Thymus (tissue), 11 donors: ENCODE data around the gene CPT1A. TPM values are rescaled to one million over a fixed set of nuclear protein-coding genes. Genes with fewer than 3 reads are reported as not detected.

Experiments used
- DNase-seq, 9 donors: peaks; one replicate each; pipeline ENCODE4 v3.0.0-alpha.2; 2013; ENCODE audit warnings: low spot score in 9 of 9, low read depth in 6 of 9, missing footprints in 1 of 9
- H3K27ac ChIP-seq, 2 donors: one replicate each; pipeline ENCODE4 v1.5.1; 2013; ENCODE audit warnings: control low read depth in 1 of 2, low read depth in 1 of 2, low read length in 1 of 2, mild to moderate bottlenecking in 1 of 2, moderate library complexity in 1 of 2
- H3K27me3 ChIP-seq, 2 donors: one replicate each; pipeline ENCODE4 v1.5.1; 2013; ENCODE audit warnings: low read length in 1 of 2; ENCODE audit not compliant: control insufficient read depth in 2 of 2, insufficient read depth in 1 of 2
- H3K36me3 ChIP-seq, 2 donors: one replicate each; pipeline ENCODE4 v1.5.1; 2013; ENCODE audit warnings: low read length in 1 of 2, mild to moderate bottlenecking in 1 of 2, moderate library complexity in 1 of 2; ENCODE audit not compliant: control insufficient read depth in 2 of 2, insufficient read depth in 2 of 2
- H3K4me1 ChIP-seq, 2 donors: one replicate each; pipeline ENCODE4 v1.5.1; 2013; ENCODE audit warnings: low read length in 2 of 2; ENCODE audit not compliant: control insufficient read depth in 2 of 2, insufficient read depth in 2 of 2
- H3K4me3 ChIP-seq, 2 donors: one replicate each; pipeline ENCODE4 v1.5.1; 2013; ENCODE audit warnings: low read length in 2 of 2, control low read depth in 1 of 2, mild to moderate bottlenecking in 1 of 2
- H3K9me3 ChIP-seq, 2 donors: one replicate each; pipeline ENCODE4 v1.5.1; 2013; ENCODE audit warnings: low read length in 1 of 2, mild to moderate bottlenecking in 1 of 2; ENCODE audit not compliant: control insufficient read depth in 2 of 2, insufficient read depth in 1 of 2
- WGBS: extraction: QIAGEN DNeasy Blood & Tissue Kit; methylation state at CpG from one replicate; pipeline ENCODE4 v1.1.7; 2013; 5-methylcytosine and 5-hydroxymethylcytosine counted together
- polyA plus RNA-seq: library from polyadenylated mRNA; stranded (reverse); fragments of 200-250 nt; gene quantifications from one replicate; pipeline ENCODE4 v1.2.3, GENCODE V29; 2013
- total RNA-seq: library from RNA; stranded (reverse); fragments of 120-200 nt; gene quantifications from one replicate; pipeline ENCODE4 v1.2.4, GENCODE V29; 2013
- donor health status: healthy.

The CPT1A gene
- total and polyA plus RNA-seq, 2 donors: 7.1 to 19.0 TPM

GRCh38 chr11:68828957-68829356 lies 12.8 kb downstream of the CPT1A start:
- Histone ChIP-seq H3K27me3 (no peaks in the 10 kb centered on the region), H3K27ac (peak overlapping the region in 1 of 2 donors; percentile 18), H3K36me3 (peaks cover 0 to 3% of the 10 kb centered on the region in 2 donors), H3K4me1 (peaks cover 13 to 35% of the 10 kb centered on the region in 2 donors), H3K4me3 (no peak overlapping the region), H3K9me3 (peaks cover 0 to 2% of the 10 kb centered on the region in 2 donors)
- peak in 1 of 9 donors; percentile 22 for DNase-seq
- WGBS: 46% methylated on average over 12 of the region's 12 CpGs

- WGBS: 48% methylated on average over 20 of the region's 20 CpGs
- Histone ChIP-seq H3K9me3 (peaks cover 0 to 2% of the 10 kb centered on the region in 2 donors), H3K4me1 (peaks cover 13 to 35% of the 10 kb centered on the region in 2 donors), H3K36me3 (peaks cover 0 to 3% of the 10 kb centered on the region in 2 donors), H3K4me3 (no peak overlapping the region), H3K27ac (peak overlapping the region in 1 of 2 donors; percentile 16), H3K27me3 (no peaks in the 10 kb centered on the region)
- no peak for DNase-seq
Measured at GRCh38 chr11:68828155-68828931, 13.4 kb downstream of the CPT1A start.

- no peaks in the 10 kb centered on the region for H3K27me3 ChIP-seq
- peaks cover 0 to 2% of the 10 kb centered on the region in 2 donors for H3K9me3 ChIP-seq
- no peak for DNase-seq
- H3K4me3 ChIP-seq: no peak overlapping the region
- peaks cover 13 to 32% of the 10 kb centered on the region in 2 donors for H3K4me1 ChIP-seq
- WGBS: 69% methylated on average over 8 of the region's 8 CpGs
- H3K36me3 ChIP-seq: peaks cover 0 to 3% of the 10 kb centered on the region in 2 donors
- H3K27ac ChIP-seq: no peak overlapping the region
Measured at GRCh38 chr11:68827733-68828132, 14.0 kb downstream of the CPT1A start.

GRCh38 chr11:68826726-68827125 lies 15.0 kb downstream of the CPT1A start:
- Histone ChIP-seq H3K27ac (no peak overlapping the region), H3K4me1 (peaks cover 13 to 31% of the 10 kb centered on the region in 2 donors), H3K27me3 (no peaks in the 10 kb centered on the region), H3K36me3 (peaks cover 0 to 3% of the 10 kb centered on the region in 2 donors), H3K9me3 (peaks cover 0 to 2% of the 10 kb centered on the region in 2 donors), H3K4me3 (no peak overlapping the region)
- no peak for DNase-seq
- 96% methylated on average over 9 of the region's 9 CpGs for WGBS

- Histone ChIP-seq H3K4me1 (peaks cover 13 to 31% of the 10 kb centered on the region in 2 donors), H3K4me3 (no peak overlapping the region), H3K27me3 (no peaks in the 10 kb centered on the region), H3K9me3 (peaks cover 0 to 2% of the 10 kb centered on the region in 2 donors), H3K36me3 (peaks cover 0 to 3% of the 10 kb centered on the region in 2 donors), H3K27ac (peak overlapping the region in 1 of 2 donors; percentile 51)
- peak in 4 of 9 donors; percentile 62 to 85 (median 76) for DNase-seq
- WGBS: 6% methylated on average over 7 of the region's 7 CpGs
Measured at GRCh38 chr11:68825571-68825970, 16.1 kb downstream of the CPT1A start.

- 87% methylated on average over 5 of the region's 5 CpGs for WGBS
- H3K27ac ChIP-seq: no peak overlapping the region
- H3K4me3 ChIP-seq: no peak overlapping the region
- H3K4me1 ChIP-seq: peaks cover 8 to 14% of the 10 kb centered on the region in 2 donors
- H3K36me3 ChIP-seq: no peaks in the 10 kb centered on the region
- DNase-seq: no peak
- peaks cover 0 to 2% of the 10 kb centered on the region in 2 donors for H3K9me3 ChIP-seq
- no peaks in the 10 kb centered on the region for H3K27me3 ChIP-seq
Measured at GRCh38 chr11:68822546-68822945, 19.2 kb downstream of the CPT1A start.

- Histone ChIP-seq H3K27me3 (no peaks in the 10 kb centered on the region), H3K9me3 (peaks cover 0 to 2% of the 10 kb centered on the region in 2 donors), H3K36me3 (no peaks in the 10 kb centered on the region), H3K27ac (no peak overlapping the region), H3K4me3 (no peak overlapping the region), H3K4me1 (peaks cover 8 to 14% of the 10 kb centered on the region in 2 donors)
- no peak for DNase-seq
- WGBS: 97% methylated on average over 4 of the region's 4 CpGs
Measured at GRCh38 chr11:68821670-68822069, 20.0 kb downstream of the CPT1A start.

GRCh38 chr11:68819362-68819761 lies 22.4 kb downstream of the CPT1A start:
- H3K27me3 ChIP-seq: no peaks in the 10 kb centered on the region
- no peak overlapping the region for H3K27ac ChIP-seq
- DNase-seq: no peak
- H3K9me3 ChIP-seq: no peaks in the 10 kb centered on the region
- 98% methylated on average over 10 of the region's 10 CpGs for WGBS
- H3K4me1 ChIP-seq: no peaks in the 10 kb centered on the region
- H3K36me3 ChIP-seq: peaks cover 0 to 7% of the 10 kb centered on the region in 2 donors
- no peak overlapping the region for H3K4me3 ChIP-seq

GRCh38 chr11:68818181-68818580 lies 23.5 kb downstream of the CPT1A start:
- no peaks in the 10 kb centered on the region for H3K27me3 ChIP-seq
- no peaks in the 10 kb centered on the region for H3K4me1 ChIP-seq
- H3K27ac ChIP-seq: no peak overlapping the region
- H3K9me3 ChIP-seq: no peaks in the 10 kb centered on the region
- H3K4me3 ChIP-seq: no peak overlapping the region
- H3K36me3 ChIP-seq: peaks cover 0 to 11% of the 10 kb centered on the region in 2 donors
- WGBS: 95% methylated on average over 7 of the region's 7 CpGs
- no peak for DNase-seq
